GM12864 (cell line): ENCODE measurements around the gene ST3GAL4.

Source experiments
- DNase-seq: peaks from one replicate; pipeline ENCODE4 v3.0.0-alpha.2; 2011; ENCODE audit warnings: low read depth
- H3K4me3 ChIP-seq: 2 replicates; pipeline ENCODE4 v1.5.1; 2011; ENCODE audit warnings: mild to moderate bottlenecking, low read depth, low read length, control low read depth
- CTCF ChIP-seq: IDR thresholded peaks from 2 replicates; pipeline ENCODE4 v1.5.1; 2011; ENCODE audit warnings: low read depth, mild to moderate bottlenecking, moderate library complexity, low read length, control low read depth, inconsistent platforms; ENCODE audit errors: missing control alignments

Gene ST3GAL4

DNA sequence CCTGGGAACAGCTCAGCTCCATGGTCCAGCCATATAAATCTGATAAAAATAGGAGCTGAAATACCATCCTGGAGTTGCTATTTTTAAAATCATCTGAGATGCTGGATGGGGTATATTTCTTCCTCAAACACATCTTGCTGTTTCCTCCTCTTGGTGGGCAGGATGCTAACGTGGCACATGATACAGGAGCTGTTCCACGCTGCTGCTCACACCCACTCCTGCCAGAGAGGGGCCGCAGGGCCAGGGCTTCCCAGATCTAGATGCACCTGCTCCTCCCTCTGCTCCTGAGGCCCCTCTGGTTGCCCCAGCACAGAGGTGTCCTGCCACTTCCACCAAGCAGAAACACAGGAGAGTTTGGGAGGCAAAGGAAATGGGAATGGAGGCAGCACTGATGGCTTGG, 3.3 kb upstream of the ST3GAL4 start:
- no peak for TF ChIP-seq CTCF
- DNase-seq = no peak
- H3K4me3 ChIP-seq = no peak overlapping the region

DNA sequence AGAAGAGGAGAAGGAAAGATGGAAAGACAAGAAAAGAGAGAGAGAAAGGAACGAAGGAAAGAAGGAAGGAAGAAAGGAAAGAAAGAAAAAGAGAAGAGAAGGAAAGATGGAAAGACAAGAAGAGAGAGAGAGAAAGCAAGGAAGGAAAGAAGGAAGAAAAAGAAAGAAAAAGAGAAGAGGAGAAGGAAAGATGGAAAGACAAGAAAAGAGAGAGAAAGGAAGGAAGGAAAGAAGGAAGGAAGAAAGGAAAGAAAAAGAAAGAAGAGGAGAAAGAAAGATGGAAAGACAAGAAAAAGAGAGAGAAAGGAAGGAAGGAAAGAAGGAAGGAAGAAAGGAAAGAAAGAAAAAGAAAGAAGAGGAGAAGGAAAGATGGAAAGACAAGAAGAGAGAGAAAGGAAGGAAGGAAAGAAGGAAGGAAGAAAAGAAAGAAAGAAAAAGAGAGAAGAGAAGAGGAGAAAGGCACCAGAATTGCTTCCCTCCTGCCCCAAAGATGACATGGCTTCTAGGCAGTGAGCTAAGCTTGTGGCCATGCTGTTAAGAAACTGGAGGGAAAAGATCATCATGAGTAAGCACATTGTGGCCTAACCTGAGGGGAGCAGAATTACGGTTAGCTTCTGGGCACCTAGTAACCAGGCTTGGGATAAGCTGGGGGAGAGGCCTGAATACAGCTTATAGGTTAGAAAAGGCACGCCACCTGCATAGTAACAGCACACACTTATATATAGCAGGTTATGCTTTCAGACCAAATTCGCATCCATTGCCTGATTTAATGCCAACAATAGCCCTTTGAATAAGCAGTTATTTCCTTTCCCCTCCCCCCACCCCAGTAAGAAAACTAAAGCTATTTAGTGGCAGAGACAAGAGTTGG, 2.3 kb upstream of the ST3GAL4 start:
- no peak for TF ChIP-seq CTCF
- H3K4me3 ChIP-seq = no peak overlapping the region; the same call in 1 of the 2 replicates
- no peak for DNase-seq

DNA sequence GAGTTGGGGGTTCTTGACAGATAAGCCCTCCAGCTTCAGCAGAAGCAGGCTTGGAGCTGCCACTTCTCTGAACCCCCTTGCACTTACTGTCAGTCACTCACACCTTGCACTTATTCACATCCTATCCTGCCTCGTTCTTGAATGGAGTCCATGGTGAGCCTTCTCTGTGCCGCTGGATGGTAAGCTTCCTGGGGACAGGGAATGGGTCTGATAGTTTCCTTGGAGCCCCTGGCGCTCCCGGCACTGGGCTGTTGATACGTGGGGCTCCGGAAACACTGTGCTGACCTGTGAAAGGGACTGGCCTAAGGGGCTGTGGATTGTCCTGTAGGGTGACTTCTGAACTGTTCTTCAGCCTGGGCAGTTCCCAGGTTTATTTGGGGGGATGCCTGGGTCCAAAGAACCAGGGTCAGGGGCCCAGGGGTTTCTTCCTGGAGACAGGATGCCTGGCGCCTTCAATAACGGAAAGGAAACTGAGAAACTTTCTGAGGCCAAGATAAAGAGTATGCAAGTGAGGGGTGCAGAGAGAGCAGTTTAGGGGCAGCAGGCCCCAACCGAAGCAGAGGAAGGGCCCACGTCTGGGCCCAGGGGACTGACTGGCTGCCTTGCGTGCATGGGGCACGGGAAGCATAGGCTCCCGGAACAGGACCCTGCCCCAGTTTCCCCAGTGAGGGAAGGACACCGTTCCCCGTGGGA, 709 bp upstream of the ST3GAL4 start:
- DNase-seq = no peak
- H3K4me3 ChIP-seq = peak overlapping the region; percentile 55
- no peak for TF ChIP-seq CTCF

- no peak for DNase-seq
- H3K4me3 ChIP-seq = peak overlapping the region; percentile 55
- TF ChIP-seq CTCF = no peak
These were observed 726 bp downstream of the ST3GAL4 start for GRCh38 chr11:126355926-126356897.

GRCh38 chr11:126357055-126357962, 1.8 kb downstream of the ST3GAL4 start:
- no peak overlapping the region; the same call in 1 of the 2 replicates for H3K4me3 ChIP-seq
- TF ChIP-seq CTCF = no peak
- no peak for DNase-seq
